ENCODE results near the gene GLRA1.
"Not testable (repeated sequence)": the region's sequence is repeated elsewhere in the genome, so short reads cannot be mapped to it uniquely, and the experiment has no call there.

The GLRA1 gene

DNA sequence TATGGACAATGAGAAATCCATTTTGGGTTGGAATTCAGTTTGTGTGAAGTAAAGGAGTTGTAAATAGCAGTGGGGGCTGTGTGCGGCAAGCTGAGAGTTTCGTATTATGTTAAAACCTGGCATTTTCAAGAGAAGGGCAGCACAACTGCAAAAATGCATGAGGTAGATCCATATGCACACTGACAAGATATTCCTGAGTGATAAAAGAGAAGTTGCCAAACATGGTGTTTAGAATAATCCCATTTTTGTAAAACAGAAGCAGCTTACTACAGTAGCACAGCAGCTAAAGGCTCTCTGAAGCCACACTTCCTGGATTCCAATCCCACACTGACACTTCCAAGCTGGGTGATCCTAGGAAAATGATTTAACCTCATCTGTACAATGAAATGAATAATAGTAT, 11.2 kb downstream of the GLRA1 start:
- DNase-seq = no peak

DNA sequence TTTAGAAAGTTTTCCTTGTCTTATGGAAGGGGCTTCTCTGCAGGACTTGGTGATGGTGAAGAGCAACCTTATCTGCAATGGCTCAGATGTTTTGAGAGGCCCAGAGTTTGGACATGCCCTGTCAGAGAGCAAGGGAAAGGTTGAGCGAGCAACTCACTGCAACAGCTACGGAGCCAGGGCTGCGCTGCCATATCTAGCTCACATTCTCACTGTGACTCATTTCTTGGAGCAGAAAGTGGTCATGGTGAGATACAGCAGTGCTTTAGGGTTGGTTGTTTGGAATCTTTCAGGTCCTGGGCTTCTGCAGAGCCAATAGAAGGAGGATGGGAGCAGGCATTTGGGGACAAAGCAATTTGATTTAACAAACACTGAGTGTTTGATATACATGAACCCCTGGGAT, 12.3 kb downstream of the GLRA1 start:
- DNase-seq = no peak

GRCh38 chr5:151911011-151911410, 13.6 kb downstream of the GLRA1 start:
- DNase-seq = no peak

DNA sequence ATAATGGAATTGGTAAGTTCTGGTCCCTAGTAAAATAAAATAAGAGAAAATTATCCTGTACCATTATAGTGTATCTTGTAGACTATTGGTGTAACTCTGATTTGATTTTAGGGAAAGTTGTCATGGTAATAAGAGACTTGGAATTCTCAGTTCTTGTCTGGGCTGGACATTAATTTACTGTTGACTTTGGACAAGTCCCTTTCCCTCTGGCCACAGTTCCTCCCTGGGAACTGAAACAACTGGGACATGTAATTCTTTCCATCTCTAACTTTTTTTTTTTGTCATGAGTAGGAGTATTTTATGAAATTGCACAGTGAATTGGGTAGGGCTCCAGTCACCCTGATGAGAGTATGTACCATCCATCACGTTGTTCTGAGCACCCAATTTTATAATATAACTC, 15.0 kb downstream of the GLRA1 start:
- no peak for DNase-seq

DNA sequence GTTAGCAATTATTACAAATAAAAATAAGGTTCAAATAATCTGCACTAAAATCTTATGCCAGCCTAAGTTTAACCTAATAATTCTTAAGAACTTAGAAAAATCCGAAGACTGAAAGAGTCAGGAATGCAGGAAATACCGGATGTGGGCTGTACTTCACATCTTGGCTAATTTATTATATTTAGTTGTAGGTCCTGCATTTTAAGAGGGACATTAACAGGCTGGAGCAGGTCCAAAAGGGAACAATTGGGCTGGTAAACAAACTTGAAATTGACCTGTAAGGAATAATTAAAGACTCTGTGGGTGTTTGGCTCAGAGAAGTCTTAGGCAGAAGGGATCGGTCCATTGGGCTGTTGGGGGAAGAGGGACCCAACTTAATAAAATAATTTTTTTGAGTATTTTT, 18.4 kb downstream of the GLRA1 start:
- peak; percentile 14 for DNase-seq

GRCh38 chr5:151905557-151905961, 19.1 kb downstream of the GLRA1 start:
- no peak for DNase-seq

GRCh38 chr5:151904909-151905308, 19.7 kb downstream of the GLRA1 start:
- no peak for DNase-seq

- no peak for DNase-seq
Observed at GRCh38 chr5:151904127-151904526, 20.5 kb downstream of the GLRA1 start.

DNA sequence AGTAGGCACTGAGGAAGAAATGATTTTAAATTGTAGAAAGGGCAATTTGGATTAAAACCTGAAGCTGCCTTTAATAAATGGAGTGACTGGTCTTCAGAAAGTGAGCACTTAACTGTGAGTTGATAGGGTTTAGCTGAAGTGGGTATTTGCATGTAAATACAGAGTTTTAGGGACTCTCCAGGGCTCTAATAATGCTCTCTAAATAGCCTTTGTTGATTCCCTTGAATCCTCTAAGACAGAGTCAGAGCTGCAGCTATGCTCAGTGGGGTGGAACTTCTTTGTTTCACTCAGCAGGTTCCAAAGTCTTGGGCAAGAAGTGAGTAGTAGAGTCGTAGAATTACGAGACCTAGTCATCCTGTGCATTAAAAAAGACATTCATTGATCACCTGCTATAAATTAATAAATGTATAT, 21.4 kb downstream of the GLRA1 start:
- no peak for DNase-seq

DNA sequence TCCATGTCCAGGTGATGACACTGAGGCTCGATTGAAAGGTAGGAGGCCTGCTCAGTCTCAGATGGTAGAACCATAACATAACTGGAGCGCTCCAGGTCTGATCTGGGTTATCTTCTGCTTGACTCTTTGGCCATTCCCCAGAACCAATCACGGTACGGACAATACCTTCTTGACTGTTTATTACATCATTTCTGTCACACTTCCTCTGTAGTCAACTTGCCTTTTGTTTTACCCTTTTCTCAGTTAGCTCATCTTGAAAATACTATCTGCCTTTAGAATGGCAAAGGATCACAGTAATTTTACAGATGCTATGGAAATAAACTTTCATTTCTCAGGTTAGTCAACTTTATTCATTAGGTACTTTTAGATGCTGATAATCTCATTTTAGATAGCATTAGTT, 22.4 kb downstream of the GLRA1 start:
- no peak for DNase-seq

- no peak for DNase-seq
Observed at GRCh38 chr5:151901611-151902010, 23.0 kb downstream of the GLRA1 start.

DNA sequence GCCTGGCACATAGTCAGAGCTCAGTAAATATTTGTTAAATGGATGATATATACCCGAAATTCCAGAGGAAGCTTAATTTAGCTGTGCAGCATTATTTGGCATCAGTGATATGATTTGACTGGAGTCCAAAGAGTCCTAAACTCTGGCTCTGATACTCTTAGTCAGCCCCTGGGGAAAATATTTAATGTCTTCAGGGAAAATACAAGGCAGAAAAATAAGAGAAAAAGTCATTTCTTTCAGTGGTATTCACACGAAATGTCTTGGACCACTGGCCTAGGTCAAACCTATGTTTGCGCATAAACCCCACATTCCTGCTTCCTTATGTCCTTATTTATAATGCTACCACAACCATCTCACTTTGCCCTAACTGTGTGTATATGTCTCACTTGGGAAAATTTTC, 23.8 kb downstream of the GLRA1 start:
- no peak for DNase-seq

GRCh38 chr5:151899399-151899798, 25.3 kb downstream of the GLRA1 start:
- DNase-seq = no peak

DNA sequence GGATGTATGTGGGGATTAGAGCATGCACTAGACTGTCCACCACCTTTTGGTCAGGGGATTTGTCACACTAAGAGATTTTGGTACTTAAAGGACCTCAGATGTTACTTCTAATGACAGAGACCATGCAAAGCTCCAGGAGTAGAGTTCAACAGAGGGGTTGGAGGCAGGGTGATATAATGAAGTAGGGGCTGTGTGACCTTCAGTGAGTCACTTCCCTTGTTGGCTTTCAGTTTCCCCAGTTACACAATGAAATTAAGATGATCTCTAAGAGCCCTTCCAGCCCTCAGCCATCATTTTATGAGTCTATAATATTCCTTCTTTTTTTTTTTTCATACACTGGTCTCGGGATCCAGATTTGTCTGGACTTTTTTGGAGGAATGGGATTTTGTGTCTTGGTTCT, 26.8 kb downstream of the GLRA1 start:
- DNase-seq = peak; percentile 42

DNA sequence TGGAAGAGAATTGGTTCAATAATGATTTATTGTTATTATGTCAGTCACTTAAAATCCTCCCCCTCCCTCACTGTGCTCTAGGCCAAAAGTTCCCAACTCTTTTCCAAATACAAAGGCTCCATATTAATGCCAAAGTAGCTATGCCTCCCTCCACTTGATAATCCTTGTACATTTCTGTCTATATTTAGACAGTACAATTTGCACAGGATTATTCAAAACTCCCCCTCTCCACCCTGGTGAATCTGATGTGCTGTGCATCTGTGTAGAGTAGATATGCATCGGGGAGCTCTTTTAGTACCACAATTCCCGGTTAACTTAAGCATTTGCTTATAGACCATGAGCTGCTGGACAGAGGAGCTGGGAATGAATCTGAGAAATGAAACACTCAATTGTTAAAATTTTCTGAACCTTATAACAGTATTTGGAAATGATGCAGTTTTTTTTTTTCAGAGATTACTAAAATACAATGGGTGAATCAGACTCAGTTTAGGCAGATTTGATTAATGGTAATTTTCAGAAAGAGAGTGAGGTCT, 27.6 kb downstream of the GLRA1 start:
- DNase-seq = no peak

- peak; percentile 85 for DNase-seq
Observed at GRCh38 chr5:151896031-151896691, 28.5 kb downstream of the GLRA1 start.

DNA sequence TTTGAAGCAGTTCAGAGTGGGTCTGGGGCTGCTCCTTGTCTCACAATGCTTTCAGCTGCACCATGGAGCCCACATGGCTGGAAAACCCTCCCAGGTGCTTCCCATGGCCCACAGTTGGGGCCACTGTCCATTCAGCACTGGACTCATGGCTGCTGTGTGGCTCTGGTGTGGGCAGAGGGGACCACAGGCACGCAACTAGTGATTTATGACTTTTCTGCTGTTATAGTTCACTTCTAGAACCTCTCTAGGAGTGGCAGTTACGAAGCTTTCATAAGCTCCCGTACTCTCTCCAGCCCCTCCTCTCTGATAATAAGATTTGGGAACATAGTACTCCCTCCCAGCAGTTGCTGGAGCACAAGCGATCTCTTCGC, 29.0 kb downstream of the GLRA1 start:
- DNase-seq = no peak

GRCh38 chr5:151893485-151893884, 31.2 kb downstream of the GLRA1 start:
- DNase-seq = not testable (repeated sequence)

GRCh38 chr5:151892393-151892792, 32.3 kb downstream of the GLRA1 start:
- no peak for DNase-seq

GRCh38 chr5:151890299-151890698, 34.4 kb downstream of the GLRA1 start:
- DNase-seq = no peak

GRCh38 chr5:151889614-151890013, 35.0 kb downstream of the GLRA1 start:
- DNase-seq = no peak

- peak; percentile 36 for DNase-seq
Observed at GRCh38 chr5:151886546-151887275, 37.9 kb downstream of the GLRA1 start.

DNA sequence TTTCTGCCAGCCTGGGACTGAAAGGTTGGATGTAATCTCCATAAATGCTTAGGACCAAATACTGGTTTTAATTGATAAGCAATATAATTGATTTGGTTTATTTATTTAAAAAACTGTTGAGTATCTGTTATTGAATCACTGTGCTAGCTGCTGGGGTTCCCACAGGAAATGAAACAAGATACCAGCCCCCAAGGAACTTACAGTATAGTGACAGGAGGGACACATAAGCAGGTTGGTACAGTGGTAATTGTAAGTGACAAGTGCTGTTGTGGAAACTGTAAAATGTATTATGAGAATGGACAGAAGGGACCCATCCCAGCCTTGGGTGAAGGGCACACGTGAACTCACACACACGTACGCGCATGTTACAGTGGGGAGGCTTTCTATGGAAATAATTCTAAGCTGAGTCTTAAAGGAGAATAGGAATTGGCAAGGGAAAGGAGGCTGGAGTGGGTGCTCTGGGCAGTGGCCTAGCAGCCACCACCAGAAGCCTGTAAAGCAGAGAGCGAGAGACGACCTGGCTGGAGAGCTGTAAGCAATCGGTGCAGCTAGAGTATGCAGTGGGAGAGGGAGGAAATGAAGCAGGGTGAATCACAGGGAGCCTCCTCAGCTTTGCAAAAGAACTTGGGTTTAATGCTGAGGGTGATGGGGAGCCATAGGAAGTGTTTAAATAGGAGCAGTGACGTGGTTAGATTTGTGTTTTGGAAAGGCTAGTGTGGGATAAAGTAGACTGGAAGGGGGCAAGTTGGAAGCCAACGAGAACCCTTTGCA, 39.3 kb downstream of the GLRA1 start:
- DNase-seq = peak; percentile 22
